ENCODE results near the gene KCNMA1. TPM values are rescaled to one million over a fixed set of nuclear protein-coding genes. Genes with fewer than 3 reads are reported as not detected.

Gene KCNMA1
- total and polyA plus RNA-seq, 2 donors (not counting 1 experiment from before 2014, with no cell fraction given) = 0.82 to 3.1 TPM

- ChIA-PET POLR2A (no interaction called here), CTCF (no interaction called here)
- Mint-ChIP-seq H3K27me3 (peaks cover 3% of the 10 kb centered on the region), H3K4me1 (peaks cover 33% of the 10 kb centered on the region), H3K9me3 (ENCODE audit: insufficient read depth) (peaks cover 3% of the 10 kb centered on the region), H3K27ac (no peak overlapping the region), H3K4me3 (peak overlapping the region; percentile 46)
- Histone ChIP-seq H3K36me3 (replicated peaks in 1 of 2; ENCODE audit: control extremely low read depth in 1 of 2, control insufficient read depth in 1 of 2, extremely low read depth in 1 of 2, insufficient read depth in 2 of 2, low read length in 1 of 2) (no peaks in the 10 kb centered on the region), H3K27me3 (replicated peaks in 1 of 4; ENCODE audit: control extremely low read depth in 1 of 4, control insufficient read depth in 3 of 4, insufficient read depth in 4 of 4, low read length in 3 of 4) (peaks cover 0 to 4% (median 0%) of the 10 kb centered on the region in 4 experiments), H3K4me1 (ENCODE audit: control insufficient read depth in 2 of 2, insufficient read depth in 2 of 2, low read length in 2 of 2) (peaks cover 19 to 42% of the 10 kb centered on the region in 2 donors), H3K4me3 (ENCODE audit: control extremely low read depth in 1 of 5, extremely low read depth in 1 of 5, insufficient read depth in 1 of 5, low read depth in 2 of 5, low read length in 4 of 5) (no peak overlapping the region), H3K4me2 (replicated peaks; ENCODE audit: low read depth, low read length, poor library complexity, severe bottlenecking) (no peak overlapping the region), H2AFZ (ENCODE audit: insufficient read depth, low read depth, low read length, poor library complexity, severe bottlenecking) (no peak overlapping the region), H3K9ac (ENCODE audit: low read length) (no peak overlapping the region), H3K79me2 (ENCODE audit: control insufficient read depth, insufficient read depth, low read length) (no peaks in the 10 kb centered on the region), H3K9me3 (ENCODE audit: control extremely low read depth in 1 of 3, control insufficient read depth in 2 of 3, insufficient read depth in 1 of 3, low read length in 2 of 3) (peaks cover 0 to 7% (median 2%) of the 10 kb centered on the region in 3 donors), H3K27ac (ENCODE audit: low read length in 2 of 2) (no peak overlapping the region), H4K20me1 (ENCODE audit: control insufficient read depth, insufficient read depth, low read length, poor library complexity, severe bottlenecking) (no peaks in the 10 kb centered on the region)
- DNase-seq = no peak
- 83% methylated on average over 6 of the region's 7 CpGs for WGBS (ENCODE audit: insufficient coverage)
- intact Hi-C loops (cut with micrococcal nuclease) = no loop called here
- ATAC-seq (ENCODE audit: low read depth) = peak; percentile 33
- TF ChIP-seq EZH2 (IDR thresholded peaks at IDR 0.05; ENCODE audit: borderline replicate concordance, insufficient read depth, low read depth, low read length, poor library complexity, severe bottlenecking) (no peak), CTCF (IDR thresholded peaks at IDR 0.05) (no peak)
These were observed 98.3 kb downstream of the KCNMA1 start for GRCh38 chr10:77539147-77539935.

GRCh38 chr10:77537720-77538373 is 99.8 kb downstream of the KCNMA1 start:
- H3K27me3 ChIP-seq (replicated peaks in 1 of 4; ENCODE audit: control extremely low read depth in 1 of 4, control insufficient read depth in 3 of 4, insufficient read depth in 4 of 4, low read length in 3 of 4) = peaks cover 0 to 7% (median 0%) of the 10 kb centered on the region in 4 experiments
- H3K79me2 ChIP-seq (ENCODE audit: control insufficient read depth, insufficient read depth, low read length) = no peaks in the 10 kb centered on the region
- DNase-seq = no peak
- H3K27ac ChIP-seq (ENCODE audit: low read length in 2 of 2) = no peak overlapping the region
- H3K36me3 ChIP-seq (replicated peaks in 1 of 2; ENCODE audit: control extremely low read depth in 1 of 2, control insufficient read depth in 1 of 2, extremely low read depth in 1 of 2, insufficient read depth in 2 of 2, low read length in 1 of 2) = no peaks in the 10 kb centered on the region
- H3K9me3 ChIP-seq (ENCODE audit: control extremely low read depth in 1 of 3, control insufficient read depth in 2 of 3, insufficient read depth in 1 of 3, low read length in 2 of 3) = peaks cover 0 to 7% (median 2%) of the 10 kb centered on the region in 3 donors
- no peak for ATAC-seq (ENCODE audit: low read depth)
- Mint-ChIP-seq H3K27ac (no peak overlapping the region), H3K9me3 (ENCODE audit: insufficient read depth) (no peaks in the 10 kb centered on the region), H3K27me3 (peaks cover 3% of the 10 kb centered on the region), H3K4me1 (peaks cover 29% of the 10 kb centered on the region), H3K4me3 (no peak overlapping the region)
- TF ChIP-seq EZH2 (IDR thresholded peaks at IDR 0.05; ENCODE audit: borderline replicate concordance, insufficient read depth, low read depth, low read length, poor library complexity, severe bottlenecking) (no peak), CTCF (IDR thresholded peaks at IDR 0.05) (no peak)
- 94% methylated on average over 8 of the region's 13 CpGs for WGBS (ENCODE audit: insufficient coverage)
- ChIA-PET CTCF (no interaction called here), POLR2A (no interaction called here)
- no peak overlapping the region for H2AFZ ChIP-seq (ENCODE audit: insufficient read depth, low read depth, low read length, poor library complexity, severe bottlenecking)
- H3K4me3 ChIP-seq (ENCODE audit: control extremely low read depth in 1 of 5, extremely low read depth in 1 of 5, insufficient read depth in 1 of 5, low read depth in 2 of 5, low read length in 4 of 5) = no peak overlapping the region
- no peak overlapping the region for H3K9ac ChIP-seq (ENCODE audit: low read length)
- no peak overlapping the region for H3K4me2 ChIP-seq (replicated peaks; ENCODE audit: low read depth, low read length, poor library complexity, severe bottlenecking)
- intact Hi-C loops (cut with micrococcal nuclease) = no loop called here
- H3K4me1 ChIP-seq (ENCODE audit: control insufficient read depth in 2 of 2, insufficient read depth in 2 of 2, low read length in 2 of 2) = peaks cover 19 to 39% of the 10 kb centered on the region in 2 donors
- H4K20me1 ChIP-seq (ENCODE audit: control insufficient read depth, insufficient read depth, low read length, poor library complexity, severe bottlenecking) = no peaks in the 10 kb centered on the region

Measured in B cell (primary cell).